B cell (primary cell): Measurements from ENCODE around the gene SAMD4A. TPM values are rescaled to one million over a fixed set of nuclear protein-coding genes. Genes with fewer than 3 reads are reported as not detected.

Source experiments
- ATAC-seq: fragments of 200-7000 bp; cut with Tn5 transposase; one replicate; pipeline ENCODE4 v1.10.0; 2021; ENCODE audit warnings: low read depth, mild to moderate bottlenecking, moderate number of reproducible peaks, moderate library complexity
- CTCF ChIA-PET: fragments of 350-600 bp; sonication (Branson Sonifier 250); formaldehyde crosslinking; loops from one replicate; lab custom pipeline; 2021; ENCODE audit warnings: antibody characterized with exemption, inconsistent platforms; lab: Charles Lee
- POLR2A ChIA-PET: fragments of 350-600 bp; sonication (Branson Sonifier 250); formaldehyde crosslinking; loops from one replicate; lab custom pipeline; 2021; ENCODE audit warnings: antibody characterized with exemption; lab: Charles Lee
- DNase-seq: peaks from one replicate; pipeline ENCODE4 v3.0.0; 2013
- H2AFZ ChIP-seq: 2 replicates; pipeline ENCODE4 v1.6.1; 2012; ENCODE audit warnings: mild to moderate bottlenecking, low read depth, low read length; ENCODE audit not compliant: insufficient read depth, poor library complexity, severe bottlenecking
- H3K27ac ChIP-seq, 2 donors: 1 replicate in 1 of 2; 2 replicates in 1 of 2; pipeline ENCODE4 v1.5.1; 2012 to 2013; ENCODE audit warnings: low read length in 2 of 2, mild to moderate bottlenecking in 2 of 2, moderate library complexity in 1 of 2
- H3K27me3 ChIP-seq, 4 experiments: fragments of 200-600 bp in 1 of 4; sonication (generic) in 1 of 4; replicated peaks in 1 of 4; 1 replicate in 2 of 4; 2 replicates in 2 of 4; pipeline versions ENCODE4 v1.6.1 to v1.7.0; 2013 to 2016; ENCODE audit warnings: low read length in 3 of 4, mild to moderate bottlenecking in 2 of 4, mixed read lengths in 1 of 4, moderate library complexity in 1 of 4; ENCODE audit not compliant: insufficient read depth in 4 of 4, control insufficient read depth in 3 of 4; ENCODE audit errors: control extremely low read depth in 1 of 4
- H3K36me3 ChIP-seq, 2 experiments: replicated peaks in 1 of 2; 1 replicate in 1 of 2; 2 replicates in 1 of 2; pipeline versions ENCODE4 v1.6.1 to v1.7.1; 2013; ENCODE audit warnings: low read length in 1 of 2; ENCODE audit not compliant: insufficient read depth in 2 of 2, control insufficient read depth in 1 of 2; ENCODE audit errors: control extremely low read depth in 1 of 2, extremely low read depth in 1 of 2
- H3K4me1 ChIP-seq, 2 donors: fragments of 200-600 bp in 1 of 2; sonication (generic) in 1 of 2; 1 replicate in 1 of 2; 2 replicates in 1 of 2; pipeline versions ENCODE4 v1.5.1 to v1.6.1; 2013 to 2017; ENCODE audit warnings: low read length in 2 of 2; ENCODE audit not compliant: control insufficient read depth in 2 of 2, insufficient read depth in 2 of 2
- H3K4me2 ChIP-seq: replicated peaks from 2 replicates; pipeline ENCODE3; 2012; ENCODE audit warnings: mild to moderate bottlenecking, low read depth, low read length; ENCODE audit not compliant: poor library complexity, severe bottlenecking
- H3K4me3 ChIP-seq, 5 experiments: fragments of 200-600 bp in 1 of 5; sonication (generic) in 1 of 5; 1 replicate in 3 of 5; 2 replicates in 2 of 5; pipeline versions ENCODE4 v1.5.1 to v1.7.0; 2011 to 2016; ENCODE audit warnings: low read length in 4 of 5, mild to moderate bottlenecking in 4 of 5, low read depth in 2 of 5, control low read depth in 1 of 5, moderate library complexity in 1 of 5; ENCODE audit not compliant: insufficient read depth in 1 of 5; ENCODE audit errors: control extremely low read depth in 1 of 5, extremely low read depth in 1 of 5
- H3K79me2 ChIP-seq: fragments of 200-600 bp; sonication (generic); one replicate; pipeline ENCODE4 v1.6.0; 2016; ENCODE audit warnings: low read length; ENCODE audit not compliant: control insufficient read depth, insufficient read depth
- H3K9ac ChIP-seq: fragments of 200-600 bp; sonication (generic); 2 replicates; pipeline ENCODE4 v1.6.1; 2017; ENCODE audit warnings: mild to moderate bottlenecking, low read length, moderate library complexity
- H3K9me3 ChIP-seq, 3 donors: one replicate each; pipeline versions ENCODE4 v1.6.1 to v1.7.1; 2013; ENCODE audit warnings: low read length in 2 of 3; ENCODE audit not compliant: control insufficient read depth in 2 of 3, insufficient read depth in 1 of 3; ENCODE audit errors: control extremely low read depth in 1 of 3
- H4K20me1 ChIP-seq: 2 replicates; pipeline ENCODE4 v1.6.0; 2012; ENCODE audit warnings: mild to moderate bottlenecking, low read length; ENCODE audit not compliant: insufficient read depth, control insufficient read depth, poor library complexity, severe bottlenecking
- H3K27ac Mint-ChIP-seq: one replicate; pipeline ENCODE4 v1.8.0; 2021; ENCODE audit warnings: mixed read lengths
- H3K27me3 Mint-ChIP-seq: one replicate; pipeline ENCODE4 v1.8.0; 2021; ENCODE audit warnings: mixed read lengths
- H3K4me1 Mint-ChIP-seq: one replicate; pipeline ENCODE4 v1.8.0; 2021; ENCODE audit warnings: mixed read lengths
- H3K4me3 Mint-ChIP-seq: one replicate; pipeline ENCODE4 v1.8.0; 2021; ENCODE audit warnings: mixed read lengths
- H3K9me3 Mint-ChIP-seq: one replicate; pipeline ENCODE4 v1.8.0; 2022; ENCODE audit warnings: mixed read lengths; ENCODE audit not compliant: insufficient read depth
- CTCF ChIP-seq: fragments of 200-600 bp; IDR thresholded peaks from one replicate; pipeline ENCODE4 v1.8.0; 2022; ENCODE audit warnings: antibody characterized with exemption, mild to moderate bottlenecking
- EZH2 ChIP-seq: IDR thresholded peaks from 2 replicates; pipeline ENCODE4 v1.6.1; 2012; ENCODE audit warnings: borderline replicate concordance, low read depth, mild to moderate bottlenecking, moderate library complexity, low read length; ENCODE audit not compliant: insufficient read depth, poor library complexity, severe bottlenecking
- WGBS: methylation state at CpG from one replicate; pipeline ENCODE4 v1.1.5; 2013; ENCODE audit warnings: missing lambda C conversion rate; ENCODE audit not compliant: insufficient coverage; 5-methylcytosine and 5-hydroxymethylcytosine counted together
- intact Hi-C: fragments of 100-400 bp; cut with micrococcal nuclease; formaldehyde crosslinking; loops from one replicate; pipeline ENCODE4 v1.10.0; 2022
- polyA plus RNA-seq: library from polyadenylated mRNA; depleted of rRNA; stranded (reverse); fragments of >200 nt; gene quantifications from 2 replicates; pipeline ENCODE4 v1.2.3, GENCODE V29; 2012
- total RNA-seq, 2 donors: library from RNA; stranded (reverse); fragments of 120-200 nt in 1 of 2; gene quantifications; 1 replicate in 1 of 2; 2 replicates in 1 of 2; pipeline versions ENCODE4 v1.2.3 to v1.2.4, GENCODE V29; 2013 to 2022

SAMD4A gene
- total and polyA plus RNA-seq, 2 donors (not counting 1 experiment from before 2014, with no cell fraction given): 5.7 to 13.7 TPM

GRCh38 chr14:54758041-54758440 is 191.1 kb downstream of the SAMD4A start:
- Mint-ChIP-seq H3K4me1 (no peaks in the 10 kb centered on the region), H3K27me3 (no peaks in the 10 kb centered on the region), H3K27ac (no peak overlapping the region), H3K9me3 (no peaks in the 10 kb centered on the region), H3K4me3 (no peak overlapping the region)
- intact Hi-C loops: no loop called here
- no peak for TF ChIP-seq EZH2
- no peak for TF ChIP-seq CTCF
- ATAC-seq: no peak
- Histone ChIP-seq H4K20me1 (no peaks in the 10 kb centered on the region), H3K9ac (no peak overlapping the region), H3K36me3 (peaks cover 0 to 8% of the 10 kb centered on the region in 2 experiments), H2AFZ (no peak overlapping the region), H3K27me3 (no peaks in the 10 kb centered on the region), H3K79me2 (no peaks in the 10 kb centered on the region), H3K4me3 (no peak overlapping the region), H3K9me3 (no peaks in the 10 kb centered on the region), H3K27ac (no peak overlapping the region), H3K4me1 (no peaks in the 10 kb centered on the region), H3K4me2 (no peak overlapping the region)
- DNase-seq: no peak
- POLR2A ChIA-PET: no interaction called here
- 92% methylated on average over 7 of the region's 9 CpGs for WGBS
- CTCF ChIA-PET: interaction anchor here (2.1 kb wide), 1 partner anchor 16 kb away, joined by 12 read pairs; no protein-coding TSS in a partner anchor

GRCh38 chr14:54759982-54760585 is 193.2 kb downstream of the SAMD4A start:
- Histone ChIP-seq H3K36me3 (peaks cover 0 to 13% of the 10 kb centered on the region in 2 experiments), H3K27me3 (no peaks in the 10 kb centered on the region), H3K9me3 (no peaks in the 10 kb centered on the region), H3K4me2 (no peak overlapping the region), H3K4me1 (no peaks in the 10 kb centered on the region), H3K79me2 (no peaks in the 10 kb centered on the region), H3K4me3 (no peak overlapping the region), H3K27ac (no peak overlapping the region), H2AFZ (no peak overlapping the region), H4K20me1 (no peaks in the 10 kb centered on the region), H3K9ac (no peak overlapping the region)
- DNase-seq: no peak
- CTCF ChIA-PET: interaction anchor here (0.6 kb wide), 1 partner anchor 333 kb away, joined by 3 read pairs; no protein-coding TSS in a partner anchor
- ATAC-seq: no peak
- TF ChIP-seq EZH2 (no peak), CTCF (no peak)
- WGBS: 97% methylated on average over 28 of the region's 33 CpGs
- POLR2A ChIA-PET: no interaction called here
- no peaks in the 10 kb centered on the region for H3K27me3 Mint-ChIP-seq
- no peak overlapping the region for H3K4me3 Mint-ChIP-seq
- no peaks in the 10 kb centered on the region for H3K9me3 Mint-ChIP-seq
- no peaks in the 10 kb centered on the region for H3K4me1 Mint-ChIP-seq
- intact Hi-C loops: no loop called here
- no peak overlapping the region for H3K27ac Mint-ChIP-seq
